HG02763 (cell line): ENCODE measurements around the gene SMIM23.

Source experiments
- ATAC-seq: cut with Tn5 transposase; IDR thresholded peaks from one replicate; pipeline ENCODE4 v1.9.1; 2021; ENCODE audit warnings: mild to moderate bottlenecking, moderate library complexity; ENCODE audit not compliant: unreplicated experiment

Gene SMIM23

DNA sequence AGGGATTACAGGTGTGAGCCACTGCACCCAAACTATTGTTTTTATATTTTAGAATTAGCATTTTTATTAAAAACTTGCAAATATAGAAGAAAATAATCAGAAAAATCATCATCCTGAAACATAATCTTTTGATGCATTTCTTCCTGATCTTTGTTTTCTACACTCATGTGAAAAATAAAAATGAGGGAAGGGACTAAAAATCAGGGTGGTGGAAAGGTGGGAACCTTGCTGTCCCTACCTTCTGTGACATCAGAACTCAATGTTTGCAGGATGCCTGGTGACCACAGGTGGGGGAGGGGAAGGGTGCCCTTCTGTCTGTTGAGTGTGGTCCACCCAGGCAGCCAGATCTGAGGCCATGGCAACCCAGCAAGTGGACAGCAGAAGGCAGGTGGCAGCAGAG lies at the start of gene SMIM23:
Gene SMIM23, plus strand, starts transcription at position 301 of the 400 bp plus-strand sequence. Its CDS starts 55 bp downstream, at position 356.
- ATAC-seq, result no peak

GRCh38 chr5:171736976-171737891 lies 48.4 kb upstream of the SMIM23 start:
- no peak for ATAC-seq

DNA sequence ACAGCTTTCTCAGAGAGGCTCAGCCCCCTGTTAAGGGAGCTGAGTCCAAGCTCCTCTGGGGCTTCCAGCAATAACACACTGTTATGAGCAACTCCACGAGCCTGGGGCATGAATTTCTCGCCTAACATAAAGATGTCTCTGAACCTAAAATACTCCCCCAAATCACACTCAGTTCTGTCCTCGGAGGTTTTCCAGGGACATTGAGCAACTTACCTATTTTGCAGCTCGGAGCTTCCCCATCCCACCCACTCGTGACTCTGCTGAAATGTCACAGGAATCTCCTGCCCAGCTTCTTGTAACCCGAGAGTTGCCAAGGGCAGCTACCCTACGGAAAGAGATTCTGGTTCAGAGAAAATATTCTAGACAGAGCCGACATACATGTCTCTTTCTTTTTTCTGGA lies 47.1 kb upstream of the SMIM23 start:
- ATAC-seq, result no peak

DNA sequence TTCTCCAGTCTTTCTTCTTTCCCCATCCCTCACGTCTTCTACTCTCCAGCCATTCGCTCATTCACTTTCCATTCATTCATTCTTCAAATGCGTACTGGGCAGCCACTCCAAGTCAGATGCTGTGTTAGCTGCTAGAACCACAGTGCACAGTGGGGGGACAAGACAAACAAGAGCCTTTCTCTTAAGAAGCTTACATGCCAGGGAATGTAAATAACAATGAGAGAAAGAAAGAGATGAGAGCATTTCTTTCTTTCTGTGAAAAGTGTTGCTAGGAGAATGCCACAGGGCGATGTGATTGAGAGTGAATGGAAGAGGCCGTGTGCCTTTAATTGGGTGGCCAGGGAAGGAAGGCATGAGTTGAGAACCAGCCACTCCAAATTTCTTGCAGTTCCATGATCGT lies 46.3 kb upstream of the SMIM23 start:
- ATAC-seq, result no peak

DNA sequence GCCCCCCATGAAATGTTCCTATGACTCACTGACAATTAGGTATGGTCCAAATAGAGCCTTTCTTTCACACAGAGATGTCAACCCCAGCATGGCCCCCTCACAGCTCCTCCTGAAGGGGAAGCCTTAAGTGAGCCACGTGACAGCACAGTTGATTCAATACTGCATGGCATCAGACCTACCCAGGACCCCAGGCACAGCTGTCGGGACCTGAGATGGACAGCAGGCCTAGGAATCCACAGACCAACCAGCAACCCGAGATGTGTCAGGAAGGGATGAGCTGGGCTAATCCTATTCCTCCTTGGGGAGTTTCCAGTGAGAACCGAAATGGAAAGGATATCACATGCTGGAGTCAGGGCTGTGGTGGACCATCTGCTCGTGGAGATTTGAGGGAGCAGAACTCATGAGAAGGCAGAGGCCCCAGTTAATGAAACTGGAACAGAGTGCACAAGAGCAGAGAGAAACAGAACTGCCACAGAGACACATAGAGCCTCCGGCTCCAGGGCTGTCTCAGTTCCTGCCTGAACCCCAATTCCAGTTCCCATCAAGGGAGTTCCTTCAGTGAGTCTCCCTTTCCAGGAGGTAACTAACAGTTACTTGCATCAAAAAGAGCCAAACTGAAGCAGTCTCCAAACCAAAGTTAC lies 42.1 kb upstream of the SMIM23 start:
- no peak for ATAC-seq

- no peak for ATAC-seq
These were observed 41.4 kb upstream of the SMIM23 start for GRCh38 chr5:171744264-171744663.

GRCh38 chr5:171744882-171745281 lies 40.7 kb upstream of the SMIM23 start:
- ATAC-seq, result no peak

DNA sequence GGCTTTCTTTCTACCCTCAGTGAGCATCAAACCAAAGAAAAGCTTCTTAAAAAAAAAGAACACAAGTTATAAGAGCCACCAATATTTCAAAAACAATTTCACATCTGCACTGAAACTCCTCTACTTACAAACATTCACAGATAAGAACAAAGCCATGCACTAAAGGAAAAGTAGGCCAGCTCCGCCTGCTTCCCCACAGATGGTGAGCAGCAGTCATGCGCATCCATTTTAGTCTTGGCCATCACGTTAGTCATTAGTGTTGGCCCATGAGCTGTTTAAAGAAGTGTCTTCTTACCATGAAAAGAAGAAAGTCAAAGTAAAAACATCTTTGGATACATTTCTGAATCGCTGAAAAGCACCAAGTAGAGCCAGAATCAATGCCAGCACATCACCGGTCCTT lies 40.0 kb upstream of the SMIM23 start:
- ATAC-seq, result no peak

- no peak for ATAC-seq
These were observed 38.4 kb upstream of the SMIM23 start for GRCh38 chr5:171747061-171747859.

GRCh38 chr5:171748720-171749119 lies 36.9 kb upstream of the SMIM23 start:
- ATAC-seq, result no peak

GRCh38 chr5:171749365-171749764 lies 36.3 kb upstream of the SMIM23 start:
- ATAC-seq, result no peak

GRCh38 chr5:171750311-171750788 lies 35.3 kb upstream of the SMIM23 start:
- ATAC-seq, result no peak

DNA sequence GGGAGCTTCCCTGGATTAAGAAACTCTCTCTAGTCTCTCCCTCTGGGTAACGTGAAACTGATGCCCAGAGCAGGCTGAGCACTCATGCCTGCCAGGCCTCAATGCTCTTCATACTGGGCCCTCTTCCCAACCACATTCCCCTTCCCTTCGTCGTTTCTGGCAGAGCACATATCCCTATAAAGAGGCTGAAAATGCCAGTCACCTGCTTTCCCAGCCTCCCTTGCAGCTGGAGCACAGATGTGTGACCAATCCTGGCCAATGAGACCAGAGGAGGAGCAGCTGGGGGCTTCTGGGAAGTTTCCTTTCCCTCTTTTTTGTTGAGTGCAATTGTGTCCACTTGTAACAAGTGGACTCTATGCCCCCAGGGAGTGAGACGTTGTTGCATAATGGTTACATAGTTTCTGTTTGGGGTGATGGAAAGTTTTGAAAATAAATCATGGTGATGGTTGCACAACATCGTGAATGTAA lies 30.2 kb upstream of the SMIM23 start:
- ATAC-seq, result no peak

- ATAC-seq, result no peak
These were observed 27.6 kb upstream of the SMIM23 start for GRCh38 chr5:171757853-171758535.

GRCh38 chr5:171759777-171760176 lies 25.8 kb upstream of the SMIM23 start:
- ATAC-seq, result no peak

DNA sequence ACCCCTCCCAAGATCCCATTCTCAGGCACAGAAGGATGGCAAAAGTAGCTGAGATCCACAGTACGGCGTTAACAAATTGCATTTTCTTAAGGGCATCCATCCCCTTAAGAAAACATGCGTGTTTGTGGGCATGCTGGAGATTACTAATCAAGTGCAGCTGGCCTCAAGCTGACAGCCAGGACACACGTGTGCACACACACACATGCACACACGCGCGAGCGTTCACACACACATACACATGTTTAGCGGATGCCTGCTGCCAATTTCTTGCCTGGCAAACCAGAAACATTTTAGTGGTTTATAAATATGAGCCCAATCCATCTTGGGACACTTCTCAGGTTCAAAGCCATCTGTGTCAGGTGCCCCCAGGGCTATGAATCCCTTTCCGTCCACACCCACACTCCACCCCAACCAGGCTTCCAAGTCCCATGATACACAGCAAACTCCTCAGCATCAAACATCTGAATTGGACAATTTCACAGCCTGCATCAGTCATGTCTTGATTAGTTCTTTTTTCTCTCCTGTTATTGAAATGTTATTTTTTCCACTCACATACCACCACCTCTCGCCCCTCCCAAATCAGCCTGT lies 23.5 kb upstream of the SMIM23 start:
- ATAC-seq, result no peak

DNA sequence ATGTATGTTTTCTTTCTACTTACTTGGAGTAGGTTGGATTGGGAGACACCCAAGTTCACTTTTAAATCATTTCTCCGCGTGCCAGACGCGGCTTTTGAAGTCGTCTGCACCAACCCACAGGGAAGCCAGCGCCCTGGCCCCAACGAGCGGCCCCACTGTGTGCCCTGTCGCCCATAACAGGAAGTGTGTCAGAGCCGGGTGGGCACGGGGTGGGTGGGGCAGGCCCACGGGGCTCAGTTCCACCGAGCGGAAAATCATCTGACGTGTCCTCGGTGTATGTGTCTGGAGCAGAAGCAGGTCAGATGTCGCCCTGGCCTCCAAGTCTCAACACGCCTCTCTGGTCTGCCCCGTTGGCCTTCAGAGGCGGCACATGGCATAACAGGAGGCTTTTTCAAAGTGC lies 22.7 kb upstream of the SMIM23 start:
- no peak for ATAC-seq

GRCh38 chr5:171764265-171764664 lies 21.4 kb upstream of the SMIM23 start:
- no peak for ATAC-seq

GRCh38 chr5:171766875-171767274 lies 18.7 kb upstream of the SMIM23 start:
- no peak for ATAC-seq

- no peak for ATAC-seq
These were observed 15.5 kb upstream of the SMIM23 start for GRCh38 chr5:171770153-171770552.
